ENCODE data around the gene SLC25A26. TPM values are rescaled to one million over a fixed set of nuclear protein-coding genes. Genes with fewer than 3 reads are reported as not detected.

SLC25A26 gene
- total and polyA plus RNA-seq, 7 experiments from 2014 or later, result 14.1 to 51.3 (median 21.7) TPM

- ChIA-PET POLR2A (no interaction called here), CTCF (interaction anchor here (1.0 kb wide), 1 partner anchor 14 kb away, joined by 3 read pairs; no protein-coding TSS in a partner anchor)
- Mint-ChIP-seq H3K36me3 (peaks cover 20 to 68% (median 59%) of the 10 kb centered on the region in 5 donors), H3K27me3 (no peaks in the 10 kb centered on the region), H3K27ac (no peak overlapping the region), H3K4me1 (peaks cover 8 to 43% (median 21%) of the 10 kb centered on the region in 7 donors), H3K4me3 (no peak overlapping the region), H3K9me3 (peaks cover 6 to 61% (median 29%) of the 10 kb centered on the region in 11 donors)
- no peaks in the 10 kb centered on the region for H3K4me1 ChIP-seq (ENCODE audit: control insufficient read depth in 2 of 2, insufficient read depth in 2 of 2, low read length in 2 of 2)
- H3K27me3 ChIP-seq (ENCODE audit: control insufficient read depth in 2 of 2, insufficient read depth in 2 of 2, low read length in 2 of 2), result no peaks in the 10 kb centered on the region
- H3K36me3 ChIP-seq (ENCODE audit: control insufficient read depth in 2 of 3, insufficient read depth in 3 of 3, low read length in 3 of 3), result peaks cover 0 to 20% (median 0%) of the 10 kb centered on the region in 3 experiments
- DNase-seq (no peak), ATAC-seq (no peak)
- peaks cover 0 to 20% (median 9%) of the 10 kb centered on the region in 3 experiments for H3K9me3 ChIP-seq (ENCODE audit: control insufficient read depth in 2 of 3, low read length in 3 of 3)
- intact Hi-C loops (cut with micrococcal nuclease), result loop anchor here in 1 of 2 donors (5.0 kb wide), 1 partner anchor 266 kb away; the partner anchor contains the start of gene LRIG1
- H3K27ac ChIP-seq (ENCODE audit: low read depth, low read length), result no peak overlapping the region
- H3K4me3 ChIP-seq (ENCODE audit: low read length), result no peak overlapping the region
Observed at GRCh38 chr3:66236281-66236680, 15.5 kb downstream of the SLC25A26 start.

GRCh38 chr3:66237552-66237951, 16.8 kb downstream of the SLC25A26 start:
- Mint-ChIP-seq H3K4me3 (peak overlapping the region in 1 of 10 donors; percentile 6), H3K27me3 (no peaks in the 10 kb centered on the region), H3K27ac (no peak overlapping the region), H3K4me1 (peaks cover 5 to 38% (median 25%) of the 10 kb centered on the region in 7 donors), H3K36me3 (peaks cover 20 to 68% (median 60%) of the 10 kb centered on the region in 5 donors), H3K9me3 (peaks cover 6 to 58% (median 25%) of the 10 kb centered on the region in 11 donors)
- Histone ChIP-seq H3K27ac (ENCODE audit: low read depth, low read length) (no peak overlapping the region), H3K36me3 (ENCODE audit: control insufficient read depth in 2 of 3, insufficient read depth in 3 of 3, low read length in 3 of 3) (peaks cover 0 to 20% (median 0%) of the 10 kb centered on the region in 3 experiments), H3K9me3 (ENCODE audit: control insufficient read depth in 2 of 3, low read length in 3 of 3) (peaks cover 0 to 20% (median 9%) of the 10 kb centered on the region in 3 experiments), H3K27me3 (ENCODE audit: control insufficient read depth in 2 of 2, insufficient read depth in 2 of 2, low read length in 2 of 2) (no peaks in the 10 kb centered on the region), H3K4me1 (ENCODE audit: control insufficient read depth in 2 of 2, insufficient read depth in 2 of 2, low read length in 2 of 2) (no peaks in the 10 kb centered on the region), H3K4me3 (ENCODE audit: low read length) (no peak overlapping the region)
- intact Hi-C loops (cut with micrococcal nuclease), result loop anchor here in 1 of 2 donors (5.0 kb wide), 1 partner anchor 265 kb away; the partner anchor contains the start of gene LRIG1
- ChIA-PET CTCF (no interaction called here), POLR2A (no interaction called here)
- ATAC-seq, result no peak
- DNase-seq, result no peak

GRCh38 chr3:66239513-66240123, 18.8 kb downstream of the SLC25A26 start:
- Mint-ChIP-seq H3K36me3 (peaks cover 20 to 70% (median 64%) of the 10 kb centered on the region in 5 donors), H3K4me3 (peak overlapping the region in 2 of 10 donors; percentile 1 to 2), H3K27me3 (no peaks in the 10 kb centered on the region), H3K9me3 (peaks cover 6 to 44% (median 27%) of the 10 kb centered on the region in 11 donors), H3K4me1 (peaks cover 0 to 36% (median 20%) of the 10 kb centered on the region in 7 donors), H3K27ac (peak overlapping the region in 6 of 9 donors; percentile 1 to 69 (median 60))
- peaks cover 0 to 32% (median 10%) of the 10 kb centered on the region in 3 experiments for H3K36me3 ChIP-seq (ENCODE audit: control insufficient read depth in 2 of 3, insufficient read depth in 3 of 3, low read length in 3 of 3)
- no peak overlapping the region for H3K4me3 ChIP-seq (ENCODE audit: low read length)
- DNase-seq, result peak in 5 of 9 donors; percentile 26 to 49 (median 39)
- intact Hi-C loops (cut with micrococcal nuclease), result loop anchor here in 1 of 2 donors (5.0 kb wide), 1 partner anchor 263 kb away; the partner anchor contains the start of gene LRIG1
- no peaks in the 10 kb centered on the region for H3K27me3 ChIP-seq (ENCODE audit: control insufficient read depth in 2 of 2, insufficient read depth in 2 of 2, low read length in 2 of 2)
- H3K4me1 ChIP-seq (ENCODE audit: control insufficient read depth in 2 of 2, insufficient read depth in 2 of 2, low read length in 2 of 2), result no peaks in the 10 kb centered on the region
- peak; percentile 51 for ATAC-seq
- POLR2A ChIA-PET, result no interaction called here
- H3K9me3 ChIP-seq (ENCODE audit: control insufficient read depth in 2 of 3, low read length in 3 of 3), result peaks cover 0 to 20% (median 9%) of the 10 kb centered on the region in 3 experiments
- no peak overlapping the region for H3K27ac ChIP-seq (ENCODE audit: low read depth, low read length)
- CTCF ChIA-PET, result interaction anchor here (1.1 to 1.5 kb wide), 2 partner anchors 15 to 583 kb away, joined by 4 read pairs; no protein-coding TSS in a partner anchor

- Histone ChIP-seq H3K9me3 (ENCODE audit: control insufficient read depth in 2 of 3, low read length in 3 of 3) (peaks cover 0 to 20% (median 6%) of the 10 kb centered on the region in 3 experiments), H3K4me3 (ENCODE audit: low read length) (no peak overlapping the region), H3K27me3 (ENCODE audit: control insufficient read depth in 2 of 2, insufficient read depth in 2 of 2, low read length in 2 of 2) (no peaks in the 10 kb centered on the region), H3K36me3 (ENCODE audit: control insufficient read depth in 2 of 3, insufficient read depth in 3 of 3, low read length in 3 of 3) (peaks cover 0 to 44% (median 17%) of the 10 kb centered on the region in 3 experiments), H3K27ac (ENCODE audit: low read depth, low read length) (no peak overlapping the region), H3K4me1 (ENCODE audit: control insufficient read depth in 2 of 2, insufficient read depth in 2 of 2, low read length in 2 of 2) (no peaks in the 10 kb centered on the region)
- intact Hi-C loops (cut with micrococcal nuclease), result no loop called here
- Mint-ChIP-seq H3K36me3 (peaks cover 20 to 71% (median 63%) of the 10 kb centered on the region in 5 donors), H3K4me3 (no peak overlapping the region), H3K9me3 (peaks cover 6 to 32% (median 22%) of the 10 kb centered on the region in 11 donors), H3K4me1 (peaks cover 0 to 32% (median 19%) of the 10 kb centered on the region in 7 donors), H3K27me3 (no peaks in the 10 kb centered on the region), H3K27ac (peak overlapping the region in 1 of 9 donors; percentile 59)
- no peak for DNase-seq
- ChIA-PET POLR2A (no interaction called here), CTCF (no interaction called here)
- ATAC-seq, result no peak
Observed at GRCh38 chr3:66241466-66241865, 20.7 kb downstream of the SLC25A26 start.

- CTCF ChIA-PET, result interaction anchor here (0.7 kb wide), 1 partner anchor 10 kb away, joined by 4 read pairs; no protein-coding TSS in a partner anchor
- Histone ChIP-seq H3K4me1 (ENCODE audit: control insufficient read depth in 2 of 2, insufficient read depth in 2 of 2, low read length in 2 of 2) (no peaks in the 10 kb centered on the region), H3K27ac (ENCODE audit: low read depth, low read length) (no peak overlapping the region), H3K9me3 (ENCODE audit: control insufficient read depth in 2 of 3, low read length in 3 of 3) (peaks cover 0 to 20% (median 6%) of the 10 kb centered on the region in 3 experiments), H3K4me3 (ENCODE audit: low read length) (no peak overlapping the region), H3K27me3 (ENCODE audit: control insufficient read depth in 2 of 2, insufficient read depth in 2 of 2, low read length in 2 of 2) (no peaks in the 10 kb centered on the region), H3K36me3 (ENCODE audit: control insufficient read depth in 2 of 3, insufficient read depth in 3 of 3, low read length in 3 of 3) (peaks cover 0 to 34% (median 17%) of the 10 kb centered on the region in 3 experiments)
- ATAC-seq, result no peak
- Mint-ChIP-seq H3K9me3 (peaks cover 6 to 20% (median 17%) of the 10 kb centered on the region in 11 donors), H3K27me3 (no peaks in the 10 kb centered on the region), H3K4me1 (peaks cover 0 to 32% (median 16%) of the 10 kb centered on the region in 7 donors), H3K27ac (no peak overlapping the region), H3K36me3 (peaks cover 15 to 57% (median 51%) of the 10 kb centered on the region in 5 donors), H3K4me3 (no peak overlapping the region)
- DNase-seq, result no peak
- POLR2A ChIA-PET, result no interaction called here
- intact Hi-C loops (cut with micrococcal nuclease), result no loop called here
Observed at GRCh38 chr3:66242788-66243464, 22.1 kb downstream of the SLC25A26 start.

GRCh38 chr3:66248641-66249040, 27.8 kb downstream of the SLC25A26 start:
- no peak for ATAC-seq

More at GRCh38 chr3:66248641-66249040, 27.8 kb downstream of the SLC25A26 start:
- CTCF ChIA-PET, result no interaction called here
- Histone ChIP-seq H3K4me3 (ENCODE audit: low read length) (no peak overlapping the region), H3K27ac (ENCODE audit: low read depth, low read length) (no peak overlapping the region), H3K9me3 (ENCODE audit: control insufficient read depth in 2 of 3, low read length in 3 of 3) (no peaks in the 10 kb centered on the region), H3K36me3 (ENCODE audit: control insufficient read depth in 2 of 3, insufficient read depth in 3 of 3, low read length in 3 of 3) (peaks cover 4 to 43% (median 14%) of the 10 kb centered on the region in 3 experiments), H3K27me3 (ENCODE audit: control insufficient read depth in 2 of 2, insufficient read depth in 2 of 2, low read length in 2 of 2) (no peaks in the 10 kb centered on the region), H3K4me1 (ENCODE audit: control insufficient read depth in 2 of 2, insufficient read depth in 2 of 2, low read length in 2 of 2) (no peaks in the 10 kb centered on the region)
- H3K4me1 Mint-ChIP-seq, result peaks cover 0 to 4% (median 0%) of the 10 kb centered on the region in 7 donors
- peaks cover 0 to 3% (median 0%) of the 10 kb centered on the region in 11 donors for H3K9me3 Mint-ChIP-seq
- no peak overlapping the region for H3K27ac Mint-ChIP-seq
- POLR2A ChIA-PET, result no interaction called here
- no peak for DNase-seq
- H3K27me3 Mint-ChIP-seq, result no peaks in the 10 kb centered on the region
- no peak overlapping the region for H3K4me3 Mint-ChIP-seq
- intact Hi-C loops (cut with micrococcal nuclease), result no loop called here
- H3K36me3 Mint-ChIP-seq, result peaks cover 0 to 51% (median 21%) of the 10 kb centered on the region in 5 donors
